SH-SY5Y (cell line): Measurements from ENCODE around the gene MFGE8.

Experiments used
- GATA2 ChIP-seq: IDR thresholded peaks from 2 replicates; pipeline ENCODE4 v1.6.1; 2011; ENCODE audit warnings: mild to moderate bottlenecking, low read depth, low read length
- GATA3 ChIP-seq: IDR thresholded peaks from 2 replicates; pipeline ENCODE4 v1.6.1; 2011; ENCODE audit warnings: low read depth, mild to moderate bottlenecking, low read length, moderate library complexity

GRCh38 chr15:88866295-88866881, 46.8 kb downstream of the MFGE8 start:
- TF ChIP-seq GATA2: no peak
- TF ChIP-seq GATA3: no peak
